ENCODE data around the gene LSR.
"Not testable (repeated sequence)": the region's sequence is repeated elsewhere in the genome, so short reads cannot be mapped to it uniquely, and the experiment has no call there.

LSR gene

GRCh38 chr19:35267353-35267817 is 18.6 kb downstream of the LSR start:
- no peak for DNase-seq (ENCODE audit: low read depth in 2 of 2)

GRCh38 chr19:35267818-35268535 is 19.2 kb downstream of the LSR start:
- peak; percentile 49 to 60 for DNase-seq (ENCODE audit: low read depth in 2 of 2)

- peak in 1 of 2 donors; percentile 55 for DNase-seq (ENCODE audit: low read depth in 2 of 2)
Measured at GRCh38 chr19:35268536-35269437, 20.0 kb downstream of the LSR start, which contains the start of gene USF2. USF2 (plus strand) TSS chr19:35268962; CDS start chr19:35269102, 140 bp downstream.

- peak; percentile 63 to 68 for DNase-seq (ENCODE audit: low read depth in 2 of 2)
Measured at GRCh38 chr19:35269438-35270117, 20.8 kb downstream of the LSR start.

GRCh38 chr19:35270381-35270811 is 21.6 kb downstream of the LSR start:
- no peak for DNase-seq (ENCODE audit: low read depth in 2 of 2)

- no peak for DNase-seq (ENCODE audit: low read depth in 2 of 2)
Measured at GRCh38 chr19:35271546-35271945, 22.7 kb downstream of the LSR start.

GRCh38 chr19:35272122-35272719 is 23.4 kb downstream of the LSR start:
- no peak for DNase-seq (ENCODE audit: low read depth in 2 of 2)

GRCh38 chr19:35272954-35273649 is 24.3 kb downstream of the LSR start:
- no peak for DNase-seq (ENCODE audit: low read depth in 2 of 2)

GRCh38 chr19:35273686-35274259 is 25.0 kb downstream of the LSR start:
- no peak for DNase-seq (ENCODE audit: low read depth in 2 of 2)

- DNase-seq (ENCODE audit: low read depth in 2 of 2) = no peak
Measured at GRCh38 chr19:35274323-35274722, 25.5 kb downstream of the LSR start.

- no peak for DNase-seq (ENCODE audit: low read depth in 2 of 2)
Measured at GRCh38 chr19:35276706-35277281, 28.0 kb downstream of the LSR start.

- no peak for DNase-seq (ENCODE audit: low read depth in 2 of 2)
Measured at GRCh38 chr19:35278578-35279284, 29.9 kb downstream of the LSR start.

- no peak for DNase-seq (ENCODE audit: low read depth in 2 of 2)
Measured at GRCh38 chr19:35279374-35279773, 30.6 kb downstream of the LSR start.

GRCh38 chr19:35279985-35280821 is 31.4 kb downstream of the LSR start:
- no peak for DNase-seq (ENCODE audit: low read depth in 2 of 2)

- no peak for DNase-seq (ENCODE audit: low read depth in 2 of 2)
Measured at GRCh38 chr19:35281303-35281702, 32.5 kb downstream of the LSR start.

GRCh38 chr19:35284153-35285094 is 35.6 kb downstream of the LSR start:
- DNase-seq (ENCODE audit: low read depth in 2 of 2) = no peak

- no peak for DNase-seq (ENCODE audit: low read depth in 2 of 2)
Measured at GRCh38 chr19:35285095-35285449, 36.3 kb downstream of the LSR start.

- not testable (repeated sequence) for DNase-seq (ENCODE audit: low read depth in 2 of 2)
Measured at GRCh38 chr19:35285465-35285864, 36.7 kb downstream of the LSR start.

Measured in stimulated activated CD4-positive, alpha-beta T cell treated with anti-CD3 and anti-CD28 coated beads, Interleukin-15, amount 100 ng/mL, for 48 hours (primary cell).